B cell (primary cell): ENCODE measurements around the gene SLC39A2. TPM values are rescaled to one million over a fixed set of nuclear protein-coding genes. Genes with fewer than 3 reads are reported as not detected.

ENCODE experiments used
- ATAC-seq: fragments of 200-7000 bp; cut with Tn5 transposase; one replicate; pipeline ENCODE4 v1.10.0; 2021; ENCODE audit warnings: low read depth, mild to moderate bottlenecking, moderate number of reproducible peaks, moderate library complexity
- CTCF ChIA-PET: fragments of 350-600 bp; sonication (Branson Sonifier 250); formaldehyde crosslinking; loops from one replicate; lab custom pipeline; 2021; ENCODE audit warnings: antibody characterized with exemption, inconsistent platforms; lab: Charles Lee
- POLR2A ChIA-PET: fragments of 350-600 bp; sonication (Branson Sonifier 250); formaldehyde crosslinking; loops from one replicate; lab custom pipeline; 2021; ENCODE audit warnings: antibody characterized with exemption; lab: Charles Lee
- DNase-seq: peaks from one replicate; pipeline ENCODE4 v3.0.0; 2013
- H2AFZ ChIP-seq: 2 replicates; pipeline ENCODE4 v1.6.1; 2012; ENCODE audit warnings: mild to moderate bottlenecking, low read depth, low read length; ENCODE audit not compliant: insufficient read depth, poor library complexity, severe bottlenecking
- H3K27ac ChIP-seq, 2 donors: 1 replicate in 1 of 2; 2 replicates in 1 of 2; pipeline ENCODE4 v1.5.1; 2012 to 2013; ENCODE audit warnings: low read length in 2 of 2, mild to moderate bottlenecking in 2 of 2, moderate library complexity in 1 of 2
- H3K27me3 ChIP-seq, 4 experiments: fragments of 200-600 bp in 1 of 4; sonication (generic) in 1 of 4; replicated peaks in 1 of 4; 1 replicate in 2 of 4; 2 replicates in 2 of 4; pipeline versions ENCODE4 v1.6.1 to v1.7.0; 2013 to 2016; ENCODE audit warnings: low read length in 3 of 4, mild to moderate bottlenecking in 2 of 4, mixed read lengths in 1 of 4, moderate library complexity in 1 of 4; ENCODE audit not compliant: insufficient read depth in 4 of 4, control insufficient read depth in 3 of 4; ENCODE audit errors: control extremely low read depth in 1 of 4
- H3K36me3 ChIP-seq, 2 experiments: replicated peaks in 1 of 2; 1 replicate in 1 of 2; 2 replicates in 1 of 2; pipeline versions ENCODE4 v1.6.1 to v1.7.1; 2013; ENCODE audit warnings: low read length in 1 of 2; ENCODE audit not compliant: insufficient read depth in 2 of 2, control insufficient read depth in 1 of 2; ENCODE audit errors: control extremely low read depth in 1 of 2, extremely low read depth in 1 of 2
- H3K4me1 ChIP-seq, 2 donors: fragments of 200-600 bp in 1 of 2; sonication (generic) in 1 of 2; 1 replicate in 1 of 2; 2 replicates in 1 of 2; pipeline versions ENCODE4 v1.5.1 to v1.6.1; 2013 to 2017; ENCODE audit warnings: low read length in 2 of 2; ENCODE audit not compliant: control insufficient read depth in 2 of 2, insufficient read depth in 2 of 2
- H3K4me2 ChIP-seq: replicated peaks from 2 replicates; pipeline ENCODE3; 2012; ENCODE audit warnings: mild to moderate bottlenecking, low read depth, low read length; ENCODE audit not compliant: poor library complexity, severe bottlenecking
- H3K4me3 ChIP-seq, 5 experiments: fragments of 200-600 bp in 1 of 5; sonication (generic) in 1 of 5; 1 replicate in 3 of 5; 2 replicates in 2 of 5; pipeline versions ENCODE4 v1.5.1 to v1.7.0; 2011 to 2016; ENCODE audit warnings: low read length in 4 of 5, mild to moderate bottlenecking in 4 of 5, low read depth in 2 of 5, control low read depth in 1 of 5, moderate library complexity in 1 of 5; ENCODE audit not compliant: insufficient read depth in 1 of 5; ENCODE audit errors: control extremely low read depth in 1 of 5, extremely low read depth in 1 of 5
- H3K79me2 ChIP-seq: fragments of 200-600 bp; sonication (generic); one replicate; pipeline ENCODE4 v1.6.0; 2016; ENCODE audit warnings: low read length; ENCODE audit not compliant: control insufficient read depth, insufficient read depth
- H3K9ac ChIP-seq: fragments of 200-600 bp; sonication (generic); 2 replicates; pipeline ENCODE4 v1.6.1; 2017; ENCODE audit warnings: mild to moderate bottlenecking, low read length, moderate library complexity
- H3K9me3 ChIP-seq, 3 donors: one replicate each; pipeline versions ENCODE4 v1.6.1 to v1.7.1; 2013; ENCODE audit warnings: low read length in 2 of 3; ENCODE audit not compliant: control insufficient read depth in 2 of 3, insufficient read depth in 1 of 3; ENCODE audit errors: control extremely low read depth in 1 of 3
- H4K20me1 ChIP-seq: 2 replicates; pipeline ENCODE4 v1.6.0; 2012; ENCODE audit warnings: mild to moderate bottlenecking, low read length; ENCODE audit not compliant: insufficient read depth, control insufficient read depth, poor library complexity, severe bottlenecking
- H3K27ac Mint-ChIP-seq: one replicate; pipeline ENCODE4 v1.8.0; 2021; ENCODE audit warnings: mixed read lengths
- H3K27me3 Mint-ChIP-seq: one replicate; pipeline ENCODE4 v1.8.0; 2021; ENCODE audit warnings: mixed read lengths
- H3K4me1 Mint-ChIP-seq: one replicate; pipeline ENCODE4 v1.8.0; 2021; ENCODE audit warnings: mixed read lengths
- H3K4me3 Mint-ChIP-seq: one replicate; pipeline ENCODE4 v1.8.0; 2021; ENCODE audit warnings: mixed read lengths
- H3K9me3 Mint-ChIP-seq: one replicate; pipeline ENCODE4 v1.8.0; 2022; ENCODE audit warnings: mixed read lengths; ENCODE audit not compliant: insufficient read depth
- CTCF ChIP-seq: fragments of 200-600 bp; IDR thresholded peaks from one replicate; pipeline ENCODE4 v1.8.0; 2022; ENCODE audit warnings: antibody characterized with exemption, mild to moderate bottlenecking
- EZH2 ChIP-seq: IDR thresholded peaks from 2 replicates; pipeline ENCODE4 v1.6.1; 2012; ENCODE audit warnings: borderline replicate concordance, low read depth, mild to moderate bottlenecking, moderate library complexity, low read length; ENCODE audit not compliant: insufficient read depth, poor library complexity, severe bottlenecking
- WGBS: methylation state at CpG from one replicate; pipeline ENCODE4 v1.1.5; 2013; ENCODE audit warnings: missing lambda C conversion rate; ENCODE audit not compliant: insufficient coverage; 5-methylcytosine and 5-hydroxymethylcytosine counted together
- intact Hi-C: fragments of 100-400 bp; cut with micrococcal nuclease; formaldehyde crosslinking; loops from one replicate; pipeline ENCODE4 v1.10.0; 2022
- polyA plus RNA-seq: library from polyadenylated mRNA; depleted of rRNA; stranded (reverse); fragments of >200 nt; gene quantifications from 2 replicates; pipeline ENCODE4 v1.2.3, GENCODE V29; 2012
- total RNA-seq, 2 donors: library from RNA; stranded (reverse); fragments of 120-200 nt in 1 of 2; gene quantifications; 1 replicate in 1 of 2; 2 replicates in 1 of 2; pipeline versions ENCODE4 v1.2.3 to v1.2.4, GENCODE V29; 2013 to 2022

The SLC39A2 gene
- total and polyA plus RNA-seq, 2 donors (not counting 1 experiment from before 2014, with no cell fraction given): 0.07 to 0.25 TPM

GRCh38 chr14:21042918-21043317 lies 43.8 kb downstream of the SLC39A2 start:
- Mint-ChIP-seq H3K9me3 (no peaks in the 10 kb centered on the region), H3K4me3 (no peak overlapping the region), H3K4me1 (no peaks in the 10 kb centered on the region), H3K27ac (no peak overlapping the region), H3K27me3 (peaks cover 52% of the 10 kb centered on the region)
- H3K79me2 ChIP-seq: no peaks in the 10 kb centered on the region
- DNase-seq: no peak
- no peak overlapping the region for H3K4me2 ChIP-seq
- H3K9me3 ChIP-seq: no peaks in the 10 kb centered on the region
- H3K27ac ChIP-seq: no peak overlapping the region
- ChIA-PET POLR2A (no interaction called here), CTCF (interaction anchor here (1.0 to 7.2 kb wide), 4 partner anchors 11 to 62 kb away, joined by 3 to 305 read pairs (median 4); no protein-coding TSS in a partner anchor)
- peaks cover 0 to 4% (median 0%) of the 10 kb centered on the region in 4 experiments for H3K27me3 ChIP-seq
- intact Hi-C loops: no loop called here
- H3K36me3 ChIP-seq: no peaks in the 10 kb centered on the region
- no peak overlapping the region for H3K4me3 ChIP-seq
- TF ChIP-seq EZH2 (no peak), CTCF (no peak)
- H4K20me1 ChIP-seq: no peaks in the 10 kb centered on the region
- ATAC-seq: no peak
- H3K4me1 ChIP-seq: no peaks in the 10 kb centered on the region
- H2AFZ ChIP-seq: no peak overlapping the region
- H3K9ac ChIP-seq: no peak overlapping the region
- 45% methylated on average over 8 of the region's 8 CpGs for WGBS

GRCh38 chr14:21043387-21043973 lies 44.4 kb downstream of the SLC39A2 start:
- no peak for ATAC-seq
- POLR2A ChIA-PET: no interaction called here
- no peaks in the 10 kb centered on the region for H4K20me1 ChIP-seq

More at GRCh38 chr14:21043387-21043973, 44.4 kb downstream of the SLC39A2 start:
- Histone ChIP-seq H3K79me2 (no peaks in the 10 kb centered on the region), H3K4me3 (no peak overlapping the region), H3K27me3 (peaks cover 0 to 4% (median 0%) of the 10 kb centered on the region in 4 experiments), H3K9ac (no peak overlapping the region), H2AFZ (no peak overlapping the region), H3K9me3 (no peaks in the 10 kb centered on the region), H3K4me1 (no peaks in the 10 kb centered on the region), H3K27ac (no peak overlapping the region), H3K4me2 (no peak overlapping the region), H3K36me3 (no peaks in the 10 kb centered on the region)
- TF ChIP-seq EZH2: no peak
- no peak for TF ChIP-seq CTCF
- CTCF ChIA-PET: interaction anchor here (1.0 to 7.2 kb wide), 4 partner anchors 11 to 61 kb away, joined by 3 to 305 read pairs (median 4); no protein-coding TSS in a partner anchor
- DNase-seq: no peak
- Mint-ChIP-seq H3K4me1 (no peaks in the 10 kb centered on the region), H3K27me3 (peaks cover 54% of the 10 kb centered on the region), H3K27ac (no peak overlapping the region), H3K4me3 (no peak overlapping the region), H3K9me3 (no peaks in the 10 kb centered on the region)
- WGBS: 83% methylated on average over 1 of the region's 2 CpGs
- intact Hi-C loops: no loop called here
